Superior temporal gyrus (tissue), 1 donor: Measurements from ENCODE around the gene GDPD5.
"Not testable (repeated sequence)": the region's sequence is repeated elsewhere in the genome, so short reads cannot be mapped to it uniquely, and the experiment has no call there.

Experiments
- DNase-seq: peaks from one replicate; pipeline ENCODE4 v3.0.0-alpha.2; 2016; ENCODE audit errors: extremely low spot score

GDPD5 gene

GRCh38 chr11:75428989-75429640, 96.6 kb downstream of the GDPD5 start:
- no peak for DNase-seq

- peak; percentile 80 for DNase-seq
Measured at GRCh38 chr11:75428281-75428724, 97.4 kb downstream of the GDPD5 start.

- no peak for DNase-seq
Measured at GRCh38 chr11:75427181-75427580, 98.6 kb downstream of the GDPD5 start.

GRCh38 chr11:75426720-75427086, 99.0 kb downstream of the GDPD5 start:
- no peak for DNase-seq

- no peak for DNase-seq
Measured at GRCh38 chr11:75425422-75425821, 100.3 kb downstream of the GDPD5 start.

GRCh38 chr11:75424396-75424795, 101.3 kb downstream of the GDPD5 start:
- no peak for DNase-seq

- no peak for DNase-seq
Measured at GRCh38 chr11:75423721-75424120, 102.0 kb downstream of the GDPD5 start.

- DNase-seq = peak; percentile 9
Measured at GRCh38 chr11:75422248-75423231, 103.2 kb downstream of the GDPD5 start.

- no peak for DNase-seq
Measured at GRCh38 chr11:75421902-75422247, 103.9 kb downstream of the GDPD5 start.

- peak; percentile 70 for DNase-seq
Measured at GRCh38 chr11:75421035-75421602, 104.6 kb downstream of the GDPD5 start.

- DNase-seq = no peak
Measured at GRCh38 chr11:75420224-75421034, 105.3 kb downstream of the GDPD5 start.

- no peak for DNase-seq
Measured at GRCh38 chr11:75413864-75414263, 111.9 kb downstream of the GDPD5 start.

- DNase-seq = not testable (repeated sequence)
Measured at GRCh38 chr11:75413146-75413545, 112.6 kb downstream of the GDPD5 start.

- not testable (repeated sequence) for DNase-seq
Measured at GRCh38 chr11:75409971-75410370, 115.8 kb downstream of the GDPD5 start.

GRCh38 chr11:75408957-75409219, 116.9 kb downstream of the GDPD5 start:
- no peak for DNase-seq

- no peak for DNase-seq
Measured at GRCh38 chr11:75406338-75406777, 119.4 kb downstream of the GDPD5 start.

GRCh38 chr11:75403983-75404658, 121.6 kb downstream of the GDPD5 start:
- DNase-seq = no peak

- no peak for DNase-seq
Measured at GRCh38 chr11:75403037-75403436, 122.7 kb downstream of the GDPD5 start.

- DNase-seq = no peak
Measured at GRCh38 chr11:75402002-75402773, 123.6 kb downstream of the GDPD5 start.

GRCh38 chr11:75400146-75400865, 125.4 kb downstream of the GDPD5 start:
- peak; percentile 48 for DNase-seq
